ENCODE measurements around the gene RANBP3.

The RANBP3 gene

DNA sequence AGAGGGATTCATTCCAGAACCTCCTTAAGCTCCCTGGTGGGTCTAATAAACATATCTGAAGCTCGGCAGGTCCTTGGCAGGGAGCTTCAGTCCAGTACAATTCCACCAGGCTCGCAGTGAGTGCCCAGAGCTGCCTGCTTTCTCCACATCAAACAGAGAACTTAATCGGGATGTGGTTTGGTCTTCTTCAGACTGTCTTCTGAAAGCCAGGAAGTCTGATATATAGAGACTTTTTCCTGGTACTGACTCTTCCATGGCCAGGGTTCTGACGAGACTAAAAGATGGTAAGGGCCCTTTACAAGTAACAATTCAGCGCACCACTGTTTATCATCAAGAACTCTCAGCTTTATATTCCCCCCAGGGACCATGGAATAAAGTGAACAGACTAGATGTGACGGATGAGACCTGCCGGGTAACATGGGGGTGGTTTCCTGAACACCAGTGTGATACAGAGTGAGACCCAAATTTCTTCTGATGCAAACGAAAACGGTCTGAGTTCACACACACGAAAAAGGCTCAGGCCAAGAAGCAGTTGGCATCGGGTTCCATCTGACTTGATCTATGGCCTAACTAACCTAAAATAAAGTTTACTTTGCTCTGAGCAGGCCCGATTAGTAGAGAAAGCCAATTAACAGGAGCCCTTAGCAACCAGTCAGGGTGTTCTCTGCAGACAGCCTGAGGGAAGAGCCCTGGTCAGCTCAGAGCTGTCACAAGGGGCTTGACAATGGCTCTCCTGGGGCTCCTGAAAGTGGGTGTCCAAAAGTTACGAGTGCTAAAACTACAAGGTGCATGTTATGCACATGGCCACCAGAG lies 29.0 kb downstream of the RANBP3 start:
- DNase-seq: no peak

DNA sequence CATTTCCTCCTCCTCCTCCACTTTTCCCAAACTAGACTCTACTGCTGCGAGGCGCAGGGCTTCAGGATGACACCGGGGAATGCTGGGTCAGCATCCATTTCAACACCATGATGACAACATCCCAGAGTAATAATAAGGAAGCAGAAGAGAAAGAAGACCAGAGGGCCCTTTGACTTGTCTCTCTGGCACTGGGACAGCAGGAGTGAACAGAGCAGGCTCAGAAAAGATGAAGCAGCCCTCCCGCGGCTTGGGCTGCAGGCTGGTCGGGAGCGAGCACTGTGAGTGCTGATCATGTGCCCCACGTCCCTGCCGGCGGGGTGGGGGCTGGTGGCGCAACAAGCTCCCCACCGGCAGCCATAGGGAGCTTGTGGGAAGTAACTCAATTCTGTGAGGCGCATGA lies 30.5 kb downstream of the RANBP3 start:
- DNase-seq: no peak

DNA sequence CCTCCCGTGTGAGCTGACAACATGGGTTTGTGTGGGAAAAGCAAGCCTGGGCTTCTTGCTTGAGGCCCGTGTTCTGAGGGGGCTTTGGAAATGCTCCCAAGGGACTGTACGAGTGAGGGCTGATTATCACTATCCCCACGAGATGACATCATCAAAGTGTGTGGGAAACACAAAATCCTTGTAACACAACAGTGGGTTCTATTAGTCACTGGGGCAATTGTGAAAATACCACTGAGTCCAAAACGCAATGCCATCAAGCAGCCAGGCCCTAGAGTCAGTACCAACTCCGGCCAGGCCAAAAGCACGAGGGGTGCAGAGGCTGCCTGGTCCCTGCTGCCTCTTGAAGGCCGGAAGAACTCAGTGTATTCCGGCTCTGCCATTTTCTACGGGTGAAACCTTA lies 34.3 kb downstream of the RANBP3 start:
- DNase-seq: no peak

DNA sequence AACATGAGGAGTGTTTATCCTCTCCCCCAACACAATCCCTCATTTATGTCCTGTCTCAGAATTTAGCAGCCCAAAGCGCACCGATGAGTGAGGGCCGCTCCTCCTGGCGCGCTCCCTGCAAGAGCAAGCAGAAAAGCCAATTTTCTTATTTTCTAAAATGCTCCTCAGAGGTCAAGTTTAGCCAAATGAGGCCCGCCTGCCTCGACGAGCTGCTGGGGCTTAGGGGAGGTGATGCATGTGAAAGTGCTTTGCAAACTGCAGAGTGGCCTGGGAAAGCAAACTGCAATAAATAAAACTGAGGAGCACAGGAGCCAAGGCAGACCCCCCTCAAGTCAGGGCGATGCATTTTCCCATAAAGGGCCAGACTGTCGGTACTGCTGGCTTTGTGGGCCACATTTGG lies 34.9 kb downstream of the RANBP3 start:
- no peak for DNase-seq

DNA sequence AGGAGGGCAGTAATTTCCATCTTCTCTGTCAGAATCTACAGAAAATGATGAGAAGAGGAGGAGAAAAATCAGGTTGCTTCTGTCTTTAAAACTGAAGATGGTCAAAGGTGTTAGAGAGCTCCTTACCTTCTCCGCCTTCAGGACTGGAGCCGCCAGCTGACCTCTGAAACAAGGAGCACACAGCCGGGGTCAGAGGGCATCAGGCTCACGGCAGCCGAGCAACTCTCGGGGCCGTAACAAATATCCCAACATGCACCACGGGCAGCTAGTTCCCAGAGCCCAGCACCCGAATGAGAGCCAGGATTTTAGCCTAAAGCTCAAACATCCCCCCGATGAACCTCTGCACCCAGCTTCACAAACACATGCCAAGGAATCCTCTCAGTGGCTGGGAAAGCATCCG lies 36.3 kb downstream of the RANBP3 start:
- no peak for DNase-seq

DNA sequence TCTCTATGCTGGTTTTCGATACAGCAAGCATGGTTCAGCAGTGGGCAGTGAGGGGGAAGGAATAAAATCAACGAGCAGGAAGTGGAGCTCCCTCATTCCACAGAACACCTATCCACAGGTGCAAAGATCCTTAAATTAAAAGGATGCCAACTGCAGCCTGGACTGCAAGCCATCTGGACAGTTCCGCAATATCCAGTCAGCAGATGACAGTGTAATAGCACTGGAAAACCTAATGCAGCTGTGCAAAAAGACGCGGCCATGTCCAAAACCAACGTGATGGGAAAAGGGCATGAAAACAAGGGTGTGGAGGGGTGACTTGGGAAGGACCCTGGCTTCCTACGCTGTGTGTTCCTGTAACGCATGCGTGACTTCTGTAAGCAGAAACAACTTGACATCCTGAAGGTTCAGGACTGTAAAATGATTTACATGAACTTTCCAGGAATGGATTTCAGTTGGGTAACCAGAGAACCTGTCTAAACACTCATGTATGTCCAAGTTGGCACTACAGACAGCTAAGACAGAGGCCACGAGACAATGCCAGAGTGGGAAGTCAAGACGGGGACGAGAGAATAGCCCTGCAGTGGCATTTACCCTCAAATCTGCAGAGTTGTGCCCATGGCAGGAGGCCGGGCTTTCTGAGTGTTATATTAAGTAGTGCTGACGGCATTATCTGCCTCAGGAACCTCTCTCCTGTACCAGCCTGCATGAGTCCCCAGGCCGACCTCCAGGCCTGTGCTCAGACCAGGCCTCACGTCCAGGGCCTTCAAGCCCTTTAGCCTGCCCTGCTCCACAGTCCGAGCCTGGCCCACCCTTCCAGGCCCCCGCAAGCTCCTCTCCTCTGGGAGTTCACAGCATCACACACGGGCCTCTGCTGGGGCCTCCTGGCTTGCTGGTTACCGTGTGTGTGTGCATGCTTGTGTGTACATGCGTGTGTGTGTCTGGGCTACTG lies 37.4 kb downstream of the RANBP3 start:
- DNase-seq: no peak

DNA sequence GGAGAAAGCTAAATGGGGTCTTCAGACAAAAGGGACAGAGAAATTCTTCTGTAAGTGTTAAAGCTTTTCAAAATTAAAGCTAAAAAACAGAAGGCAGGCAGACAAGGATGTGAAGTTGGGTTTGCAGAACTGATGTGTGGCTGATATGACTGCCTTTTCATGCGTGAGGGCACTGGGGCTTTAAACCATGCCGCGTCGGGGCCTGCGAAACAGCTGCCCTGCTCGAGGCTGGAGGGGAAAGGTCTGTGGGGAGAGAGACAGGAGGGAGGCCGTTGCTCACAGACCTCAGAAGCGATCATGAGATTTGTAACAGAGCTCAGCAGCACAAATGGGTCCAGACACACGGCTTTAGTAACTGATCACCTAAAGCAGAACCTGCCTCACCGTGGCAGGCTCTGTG lies 40.4 kb downstream of the RANBP3 start:
- no peak for DNase-seq

DNA sequence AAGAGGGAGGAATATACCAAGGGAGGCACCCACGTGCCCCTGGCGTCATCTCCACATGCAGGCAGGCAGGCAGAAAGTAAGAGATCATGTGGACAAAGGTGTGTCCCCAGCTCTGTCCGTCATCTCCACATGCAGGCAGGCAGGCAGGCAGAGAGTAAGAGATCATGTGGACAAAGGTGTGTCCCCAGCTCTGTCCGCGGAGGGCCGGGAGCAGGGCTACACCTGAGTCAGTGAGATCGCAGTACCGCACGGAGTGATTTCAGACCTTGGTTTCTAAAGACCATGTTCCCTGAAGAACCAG lies 41.7 kb downstream of the RANBP3 start:
- no peak for DNase-seq

DNA sequence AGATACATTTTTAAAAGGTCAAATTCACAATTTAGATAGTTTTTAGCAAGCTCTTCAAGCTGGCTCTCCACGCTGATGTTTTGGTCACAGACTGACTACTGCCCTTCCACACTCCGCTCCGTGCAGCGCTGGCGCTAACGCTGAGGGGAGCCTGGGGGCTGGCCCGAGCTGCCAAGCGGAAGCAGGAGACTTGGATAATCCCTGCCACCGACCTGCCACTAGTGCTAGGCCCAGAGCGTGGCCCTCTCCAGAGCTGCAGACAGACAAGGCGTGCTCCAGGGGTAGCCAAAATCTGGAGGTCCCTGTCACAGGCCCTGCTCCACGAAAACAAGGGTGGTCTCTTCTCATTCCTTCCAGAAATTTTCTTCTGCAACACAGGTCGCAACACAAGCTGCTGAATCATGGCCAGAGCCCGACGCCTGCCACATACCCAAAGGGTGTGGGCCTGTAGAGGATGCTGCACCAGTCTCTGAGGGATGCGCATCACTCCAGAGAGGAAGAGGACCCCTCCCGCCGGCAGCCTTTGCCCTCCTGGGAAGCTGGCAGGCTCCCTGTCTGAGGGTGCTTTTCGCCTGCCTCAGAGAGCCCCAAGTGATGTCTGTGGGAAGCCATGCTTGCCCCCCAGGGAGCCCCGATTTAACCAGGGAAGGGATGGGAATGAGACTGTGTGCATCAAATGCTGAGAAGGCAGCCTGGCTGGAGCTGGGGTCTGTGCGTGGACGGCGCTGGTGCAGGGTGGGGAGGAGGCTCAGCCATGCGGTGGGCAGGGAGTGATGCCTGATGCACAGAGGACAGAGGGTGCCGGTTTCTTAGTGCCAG lies 42.3 kb downstream of the RANBP3 start:
- DNase-seq: no peak

DNA sequence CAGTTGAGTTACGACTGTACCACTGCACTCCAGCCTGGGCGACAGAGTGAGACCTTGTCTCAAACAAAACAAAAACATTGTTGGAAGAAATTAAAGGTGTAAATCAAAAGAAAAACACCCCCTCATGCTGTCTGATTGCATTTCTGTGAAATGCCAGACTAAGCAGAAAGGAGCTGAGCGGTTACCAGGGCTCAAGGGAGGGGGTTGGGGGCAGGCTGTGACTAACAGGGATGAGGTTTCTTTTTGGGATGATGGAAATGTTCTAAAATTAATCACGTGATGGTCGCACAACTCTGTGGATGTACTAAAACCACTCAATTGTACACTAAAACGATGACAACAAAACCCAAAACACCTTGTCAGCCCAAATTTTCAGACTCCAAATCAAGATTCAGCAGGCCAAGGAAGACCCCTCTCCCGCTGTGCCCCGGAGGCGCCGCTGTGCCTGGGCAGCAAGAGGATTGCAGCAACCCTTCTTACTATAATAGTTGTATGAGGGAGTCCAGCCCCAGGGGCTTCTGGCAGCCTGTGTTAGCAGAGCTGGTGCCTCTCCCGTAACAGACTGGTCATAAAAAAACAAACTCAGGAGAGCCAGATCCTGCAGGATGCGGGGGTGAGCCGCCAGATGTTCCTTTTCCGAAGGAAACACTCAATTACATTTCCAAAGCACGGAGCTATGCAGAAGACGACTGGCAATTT lies 43.0 kb downstream of the RANBP3 start:
- no peak for DNase-seq

DNA sequence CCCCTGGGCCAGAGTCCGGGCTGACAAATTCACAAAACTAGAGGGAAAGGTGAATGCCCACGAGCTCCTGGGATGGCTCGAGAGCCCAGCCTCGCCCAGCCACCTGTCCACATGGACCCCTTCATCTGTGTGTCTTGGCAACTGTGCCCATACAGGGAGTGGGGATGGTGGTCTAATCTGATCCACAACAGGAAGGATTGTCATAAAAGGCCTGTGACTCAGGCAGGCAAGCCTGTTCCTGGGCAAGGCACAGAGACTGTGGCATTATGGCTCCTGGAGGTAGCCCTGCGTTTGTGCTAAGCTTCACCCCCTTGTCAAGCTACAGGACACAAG lies 43.9 kb downstream of the RANBP3 start:
- DNase-seq: no peak

DNA sequence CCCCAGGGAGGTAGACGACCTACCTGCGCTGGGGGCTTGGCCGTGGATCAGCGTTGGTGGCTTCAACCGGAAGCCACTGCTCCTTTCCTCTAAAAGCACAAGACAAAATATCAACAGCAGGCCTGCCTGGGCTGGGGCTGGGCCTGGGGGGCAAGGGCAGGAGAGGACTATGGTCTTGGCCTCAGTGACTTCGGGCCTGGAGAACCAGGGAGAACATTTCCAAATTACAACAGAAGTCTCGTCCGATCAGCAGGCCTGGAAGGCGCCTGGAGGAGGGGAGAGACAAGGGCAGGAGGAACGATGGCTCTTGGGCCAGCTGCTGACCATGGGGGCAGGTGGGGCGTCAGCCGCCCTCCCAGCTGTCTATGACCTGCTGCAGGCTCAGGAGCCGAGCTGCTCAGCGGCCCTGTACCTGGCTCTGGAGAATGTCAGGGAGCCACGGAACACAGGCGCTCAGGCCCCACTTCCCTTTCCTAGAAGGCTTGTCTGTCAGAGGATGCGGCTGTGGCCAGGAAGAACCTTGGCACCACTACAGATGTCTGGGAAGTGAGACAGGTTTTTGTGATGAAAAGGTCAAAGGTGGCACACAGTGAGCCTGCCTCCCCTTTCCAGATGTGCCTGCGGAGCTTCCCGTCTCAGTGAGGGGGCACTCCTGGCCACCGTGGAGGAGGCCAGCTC lies 44.4 kb downstream of the RANBP3 start:
- no peak for DNase-seq

DNA sequence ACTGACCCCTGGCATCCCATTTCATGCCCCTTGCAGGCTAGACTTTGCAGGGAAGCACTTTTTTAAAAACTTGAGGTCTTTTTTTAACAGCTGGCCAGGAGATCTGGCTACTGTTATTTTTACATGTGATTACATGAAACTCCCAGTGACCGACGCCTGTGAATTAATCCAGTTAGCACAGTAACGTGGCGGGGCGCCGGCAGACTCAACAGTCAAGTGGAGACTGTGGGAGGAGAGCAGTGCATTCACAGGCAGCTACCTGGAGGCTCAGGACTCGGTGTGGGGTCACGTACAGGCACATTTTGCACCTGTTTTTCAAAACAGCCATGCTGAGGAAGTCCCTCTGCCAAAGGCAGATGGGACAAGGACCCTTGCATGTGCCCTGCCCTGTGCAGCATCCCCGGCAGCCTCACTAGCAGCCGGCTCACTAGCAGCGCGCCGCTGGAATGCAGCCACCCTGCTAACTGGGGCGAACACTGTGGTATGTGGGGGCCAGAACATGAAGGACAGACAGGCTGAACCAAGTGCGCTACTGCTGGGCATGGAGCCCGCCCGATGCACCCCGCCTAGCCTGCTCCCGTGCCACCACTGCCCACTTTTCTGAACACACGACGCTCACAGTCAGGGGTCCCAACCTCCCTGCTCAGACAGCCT lies 45.2 kb downstream of the RANBP3 start:
- no peak for DNase-seq

DNA sequence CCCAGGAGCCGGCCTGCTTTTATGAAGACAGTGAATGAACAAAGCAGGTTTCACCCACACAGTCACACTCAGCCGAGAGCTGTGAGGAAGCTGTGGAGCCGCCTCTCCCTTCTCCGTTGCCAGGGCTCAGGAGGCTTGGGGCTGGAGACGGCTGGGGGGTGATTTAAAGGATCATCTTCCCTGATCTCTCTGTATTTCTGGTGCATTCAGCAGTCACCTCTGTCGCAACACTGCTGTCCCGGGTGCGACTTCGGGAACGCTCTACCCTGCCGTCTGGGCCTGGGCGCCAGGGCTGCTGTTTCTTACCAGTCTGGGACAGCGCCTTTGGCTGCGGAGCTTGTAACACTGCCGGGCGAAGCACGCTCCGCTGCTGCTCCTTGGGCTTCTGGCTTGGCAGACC lies 45.8 kb downstream of the RANBP3 start:
- DNase-seq: no peak

DNA sequence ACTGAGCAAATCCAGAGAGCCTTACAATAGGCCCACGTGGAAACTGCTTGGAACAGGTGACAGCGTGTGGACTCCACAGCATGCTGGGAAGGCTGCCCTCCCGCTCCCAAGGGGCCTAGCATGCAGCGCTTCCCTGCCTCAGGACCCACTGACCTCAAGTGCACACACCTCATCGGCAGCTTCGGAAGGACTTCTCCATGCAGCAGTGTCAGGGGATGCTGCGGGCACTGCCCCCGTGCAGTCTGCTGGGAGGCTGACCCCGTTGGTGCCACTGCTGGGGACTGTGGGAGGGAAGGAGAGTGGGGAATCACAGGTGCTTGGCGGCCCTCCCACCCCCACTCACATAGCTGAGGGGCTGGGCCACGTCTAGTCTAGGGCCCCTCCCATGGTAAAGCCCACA lies 46.7 kb downstream of the RANBP3 start:
- no peak for DNase-seq

DNA sequence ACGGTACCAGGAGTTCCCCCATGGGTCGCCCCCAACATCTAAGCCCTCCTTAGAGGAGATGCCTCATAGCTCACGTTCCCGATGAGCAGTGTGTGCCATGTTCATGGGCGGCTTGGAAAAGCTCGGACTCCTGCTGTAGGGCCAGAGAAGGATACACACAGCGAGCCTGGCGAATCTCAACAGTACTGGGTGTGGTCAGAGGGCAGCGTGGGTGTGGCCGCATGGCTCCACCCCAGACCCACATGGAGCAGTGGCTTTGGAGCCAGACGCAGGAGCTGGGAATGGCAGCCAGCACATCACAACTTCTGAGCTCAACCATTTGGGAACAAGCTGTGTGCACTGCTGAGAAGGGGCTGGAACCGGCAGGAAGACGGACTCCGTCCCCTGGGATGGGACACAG lies 48.3 kb downstream of the RANBP3 start:
- DNase-seq: no peak

DNA sequence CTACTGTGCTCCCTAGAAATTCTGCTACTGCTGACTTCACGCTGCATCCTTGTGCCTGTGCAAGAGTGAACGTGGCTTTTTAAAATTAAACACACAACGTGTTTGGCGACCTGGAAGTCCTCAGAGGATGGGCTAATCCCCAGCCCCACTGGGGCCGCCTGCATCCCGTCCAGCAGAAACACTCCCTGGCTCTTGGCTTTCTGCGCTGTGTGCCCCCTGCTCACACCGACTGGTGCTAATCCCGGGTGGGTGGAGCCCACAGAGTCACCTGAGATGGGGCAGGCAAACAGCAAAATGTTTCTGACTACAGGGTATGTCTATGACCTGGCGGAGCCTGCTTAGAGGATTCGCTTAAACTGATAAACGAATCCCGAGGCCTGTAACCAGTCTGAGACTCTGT lies 48.8 kb downstream of the RANBP3 start:
- no peak for DNase-seq

DNA sequence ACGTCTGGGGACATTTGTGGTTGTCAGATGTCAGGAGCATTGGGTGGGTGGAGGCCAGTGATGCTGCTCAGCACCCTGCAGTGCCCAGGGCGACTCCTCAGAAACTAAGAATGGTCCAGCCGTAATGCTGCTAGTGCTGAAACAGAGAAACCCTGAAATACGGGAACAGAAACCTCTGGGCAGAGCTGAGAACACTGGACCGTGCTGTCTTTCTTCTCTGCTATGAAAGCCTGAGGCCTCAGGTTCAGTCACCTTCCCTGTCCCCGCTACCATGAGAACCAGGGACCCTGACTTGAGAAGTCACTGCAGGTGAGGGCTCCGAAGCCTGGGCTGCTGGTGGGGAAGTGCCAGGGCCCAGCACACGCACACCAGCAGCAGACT lies 50.5 kb downstream of the RANBP3 start:
- no peak for DNase-seq

DNA sequence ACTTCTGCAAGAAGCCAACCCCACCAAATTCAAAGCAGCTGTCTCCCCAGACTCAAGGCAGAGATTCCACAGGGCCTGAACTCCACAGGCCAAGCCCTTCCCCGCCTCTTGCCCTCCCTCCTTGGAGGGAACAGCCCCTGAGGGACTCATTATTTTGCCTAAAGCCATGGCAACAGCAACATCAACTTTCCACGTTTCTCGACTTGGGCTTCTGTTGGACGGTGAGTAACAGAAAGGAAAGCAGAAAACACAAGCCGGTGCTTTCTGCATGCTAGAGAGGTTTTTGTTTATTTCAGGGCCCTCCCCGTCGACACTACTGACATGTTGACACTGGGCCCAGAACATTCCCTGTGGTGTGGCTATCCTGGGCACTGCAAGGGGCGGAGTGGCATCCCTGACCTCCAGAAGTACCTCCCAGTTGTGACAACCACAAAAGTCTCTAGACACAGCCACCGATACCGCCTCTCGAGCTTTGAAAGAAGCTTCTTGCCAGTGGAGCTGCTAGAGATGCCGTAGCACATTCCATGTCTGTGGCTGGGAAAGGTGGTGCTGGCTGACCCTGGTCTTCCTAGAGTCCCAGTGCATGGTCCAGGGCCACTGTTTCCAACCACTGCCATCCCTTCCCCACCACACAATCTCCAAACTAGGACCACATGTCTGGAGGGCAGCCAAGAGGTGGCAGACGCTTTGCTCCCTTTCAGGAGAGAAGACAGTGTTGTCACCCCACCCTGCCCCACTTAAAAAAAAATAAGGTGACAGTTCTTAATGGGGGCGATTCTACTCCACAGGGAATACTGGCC lies 51.1 kb downstream of the RANBP3 start:
- no peak for DNase-seq

DNA sequence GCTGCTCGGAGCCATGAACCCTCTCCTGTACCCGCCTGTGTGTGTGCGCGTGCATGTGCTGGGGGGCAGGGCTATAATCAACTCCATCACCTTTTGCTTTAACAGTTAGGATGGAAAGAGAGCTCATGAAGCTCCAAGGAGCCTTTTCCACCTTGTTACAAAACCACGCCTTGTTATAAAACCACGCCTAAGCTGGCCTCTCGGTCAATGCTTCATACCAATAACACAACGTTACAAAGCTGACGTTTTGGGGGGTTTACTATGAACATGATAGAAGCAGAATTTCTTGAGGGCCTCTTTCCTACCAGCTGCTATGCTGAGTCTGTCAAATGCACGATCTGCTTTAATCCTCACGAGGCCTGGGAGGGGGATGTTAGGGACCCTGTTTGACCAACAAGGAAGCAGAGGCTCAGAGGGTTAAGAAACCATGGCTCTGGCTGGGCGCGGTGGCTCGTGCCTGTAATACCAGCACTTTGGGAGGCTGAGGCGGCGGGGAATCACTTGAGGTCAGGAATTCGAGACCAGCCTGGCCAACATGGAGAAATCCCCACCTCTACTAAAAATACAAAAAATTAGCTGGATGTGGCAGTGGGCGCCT lies 52.0 kb downstream of the RANBP3 start:
- no peak for DNase-seq

DNA sequence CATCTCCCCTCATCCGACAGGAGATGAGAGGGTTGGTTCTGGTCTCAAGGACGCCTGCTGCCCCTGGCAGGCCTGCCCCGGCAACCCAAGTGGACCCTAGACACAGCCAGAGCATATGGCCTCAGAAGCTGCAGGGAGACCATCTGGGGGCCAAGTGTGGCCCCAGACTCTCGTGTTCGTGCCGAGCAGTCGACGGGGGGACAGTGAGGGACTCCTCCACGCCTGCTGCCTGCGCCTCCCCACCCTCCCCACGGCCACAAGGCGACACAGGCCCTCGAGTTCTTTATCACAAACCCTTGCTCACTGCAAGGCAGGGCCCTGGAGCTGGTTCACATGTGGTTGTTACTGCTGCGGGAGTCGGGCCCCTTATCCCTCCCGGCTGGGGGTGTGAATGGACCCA lies 54.6 kb downstream of the RANBP3 start:
- no peak for DNase-seq

All from NCI-H187 (cell line).